Measurements from ENCODE around the gene EFCAB12.

DNA sequence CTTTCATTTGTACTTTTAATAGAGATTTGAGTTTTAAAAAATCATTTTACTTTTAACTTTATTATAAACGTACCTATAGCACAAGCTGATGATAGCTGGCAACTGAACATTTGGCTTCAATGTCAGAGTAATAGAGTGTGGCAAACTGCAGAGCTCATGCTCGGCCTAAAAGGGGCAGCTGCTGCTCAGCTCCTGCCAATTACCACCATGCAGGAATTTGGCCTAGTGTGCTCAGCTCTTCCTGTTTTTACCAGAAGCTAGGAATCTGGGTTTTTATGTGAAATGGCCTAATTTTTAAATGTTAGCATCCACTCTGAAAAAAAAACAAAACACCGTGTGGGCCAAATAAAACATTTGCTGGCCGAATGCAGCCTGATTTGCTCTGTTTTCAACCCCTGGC lies 13.3 kb upstream of the EFCAB12 start:
- TF ChIP-seq EZH2 (IDR thresholded peaks at IDR 0.05; ENCODE audit: borderline replicate concordance), result no peak
- TF ChIP-seq, protein P1, sequence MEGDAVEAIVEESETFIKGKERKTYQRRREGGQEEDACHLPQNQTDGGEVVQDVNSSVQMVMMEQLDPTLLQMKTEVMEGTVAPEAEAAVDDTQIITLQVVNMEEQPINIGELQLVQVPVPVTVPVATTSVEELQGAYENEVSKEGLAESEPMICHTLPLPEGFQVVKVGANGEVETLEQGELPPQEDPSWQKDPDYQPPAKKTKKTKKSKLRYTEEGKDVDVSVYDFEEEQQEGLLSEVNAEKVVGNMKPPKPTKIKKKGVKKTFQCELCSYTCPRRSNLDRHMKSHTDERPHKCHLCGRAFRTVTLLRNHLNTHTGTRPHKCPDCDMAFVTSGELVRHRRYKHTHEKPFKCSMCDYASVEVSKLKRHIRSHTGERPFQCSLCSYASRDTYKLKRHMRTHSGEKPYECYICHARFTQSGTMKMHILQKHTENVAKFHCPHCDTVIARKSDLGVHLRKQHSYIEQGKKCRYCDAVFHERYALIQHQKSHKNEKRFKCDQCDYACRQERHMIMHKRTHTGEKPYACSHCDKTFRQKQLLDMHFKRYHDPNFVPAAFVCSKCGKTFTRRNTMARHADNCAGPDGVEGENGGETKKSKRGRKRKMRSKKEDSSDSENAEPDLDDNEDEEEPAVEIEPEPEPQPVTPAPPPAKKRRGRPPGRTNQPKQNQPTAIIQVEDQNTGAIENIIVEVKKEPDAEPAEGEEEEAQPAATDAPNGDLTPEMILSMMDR (IDR thresholded peaks at IDR 0.05; ENCODE audit: poor library complexity), result no peak
- no peak for TF ChIP-seq EZH2phosphoT487 (IDR thresholded peaks at IDR 0.05; ENCODE audit: low read depth, severe bottlenecking, unreplicated experiment)
